CD4-positive, alpha-beta T cell treated with Interferon gamma for 1 hour (primary cell): ENCODE data around the gene POU6F2.
"Not testable (repeated sequence)": the region's sequence is repeated elsewhere in the genome, so short reads cannot be mapped to it uniquely, and the experiment has no call there.

Experiments
- DNase-seq: peaks from one replicate; pipeline ENCODE4 v3.0.0-alpha.2; 2020

Gene POU6F2, protein sequence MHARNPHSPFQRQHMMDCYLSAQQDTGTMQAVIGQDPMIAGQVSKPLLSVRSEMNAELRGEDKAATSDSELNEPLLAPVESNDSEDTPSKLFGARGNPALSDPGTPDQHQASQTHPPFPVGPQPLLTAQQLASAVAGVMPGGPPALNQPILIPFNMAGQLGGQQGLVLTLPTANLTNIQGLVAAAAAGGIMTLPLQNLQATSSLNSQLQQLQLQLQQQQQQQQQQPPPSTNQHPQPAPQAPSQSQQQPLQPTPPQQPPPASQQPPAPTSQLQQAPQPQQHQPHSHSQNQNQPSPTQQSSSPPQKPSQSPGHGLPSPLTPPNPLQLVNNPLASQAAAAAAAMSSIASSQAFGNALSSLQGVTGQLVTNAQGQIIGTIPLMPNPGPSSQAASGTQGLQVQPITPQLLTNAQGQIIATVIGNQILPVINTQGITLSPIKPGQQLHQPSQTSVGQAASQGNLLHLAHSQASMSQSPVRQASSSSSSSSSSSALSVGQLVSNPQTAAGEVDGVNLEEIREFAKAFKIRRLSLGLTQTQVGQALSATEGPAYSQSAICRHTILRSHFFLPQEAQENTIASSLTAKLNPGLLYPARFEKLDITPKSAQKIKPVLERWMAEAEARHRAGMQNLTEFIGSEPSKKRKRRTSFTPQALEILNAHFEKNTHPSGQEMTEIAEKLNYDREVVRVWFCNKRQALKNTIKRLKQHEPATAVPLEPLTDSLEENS

DNA sequence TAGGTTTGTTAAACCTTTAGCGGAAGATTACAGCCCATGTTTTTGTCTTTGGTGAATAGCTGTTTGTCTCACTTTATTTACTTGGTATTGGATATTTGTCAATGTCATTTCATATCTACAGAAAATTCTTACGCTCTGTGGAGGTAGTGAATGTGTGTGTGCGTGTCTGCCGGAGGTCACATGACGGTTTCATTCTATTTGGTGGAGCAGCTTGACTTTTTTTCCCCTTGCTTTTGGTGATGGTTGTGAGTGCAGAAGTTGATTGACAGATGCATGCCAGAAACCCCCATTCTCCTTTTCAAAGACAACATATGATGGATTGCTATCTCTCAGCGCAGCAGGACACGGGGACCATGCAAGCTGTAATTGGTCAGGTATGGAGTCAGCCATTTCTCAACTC is at the start of gene POU6F2:
Gene POU6F2, plus strand, starts transcription at position 225 of the 400 bp plus-strand sequence. Its CDS starts 45 bp downstream, at position 270.
- DNase-seq, result no peak

DNA sequence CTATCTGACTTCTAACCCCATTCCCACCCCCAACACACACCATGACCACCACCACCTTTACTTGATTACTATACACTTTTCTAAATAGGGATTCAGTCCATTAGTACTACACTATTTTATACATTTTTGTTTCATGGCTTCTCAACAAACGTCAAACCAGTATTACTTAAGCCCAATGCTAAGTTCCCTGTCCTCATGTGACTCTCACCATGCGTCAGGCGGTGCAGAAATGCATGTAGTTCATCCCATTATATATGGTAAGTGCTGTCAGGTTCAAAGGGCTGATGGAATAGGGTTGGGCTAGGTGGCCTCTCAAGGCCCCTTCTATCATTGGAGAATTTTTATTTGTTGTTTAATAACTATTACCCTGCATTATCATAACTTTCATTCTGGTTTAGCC is 49.2 kb upstream of the POU6F2 start:
- no peak for DNase-seq

DNA sequence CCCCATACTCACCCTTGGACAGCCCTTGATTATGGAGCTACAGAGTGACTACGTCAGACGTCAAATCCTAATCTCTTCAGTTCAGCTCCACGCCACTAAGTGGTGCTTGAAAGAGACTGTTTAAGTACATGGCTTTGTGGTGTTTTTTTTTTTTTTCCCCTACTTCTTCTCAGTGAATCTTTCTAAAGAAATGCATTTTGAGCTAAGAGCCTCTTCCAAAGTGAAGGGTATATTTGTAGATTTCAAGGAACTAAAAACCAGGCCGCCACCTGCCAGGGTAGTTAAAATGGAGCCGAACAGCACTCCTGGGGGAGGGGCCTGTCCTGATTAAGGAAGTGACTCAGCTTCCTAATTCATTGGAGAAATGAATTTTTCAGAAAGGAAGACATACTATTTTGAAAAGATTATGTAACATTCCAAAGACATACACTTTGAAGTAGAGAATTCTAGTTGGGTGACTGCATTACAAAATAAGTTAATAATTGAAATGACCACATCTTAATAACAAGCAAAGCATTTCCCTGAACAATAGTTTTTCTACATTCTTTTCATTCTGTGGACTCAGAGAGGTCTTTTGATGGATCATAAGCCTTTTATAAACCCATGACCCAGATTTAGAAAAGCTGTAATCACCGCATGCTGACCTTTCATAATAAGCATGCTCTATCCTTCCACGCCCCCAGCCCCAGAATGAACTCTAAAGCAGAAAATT is 48.1 kb upstream of the POU6F2 start:
- no peak for DNase-seq

DNA sequence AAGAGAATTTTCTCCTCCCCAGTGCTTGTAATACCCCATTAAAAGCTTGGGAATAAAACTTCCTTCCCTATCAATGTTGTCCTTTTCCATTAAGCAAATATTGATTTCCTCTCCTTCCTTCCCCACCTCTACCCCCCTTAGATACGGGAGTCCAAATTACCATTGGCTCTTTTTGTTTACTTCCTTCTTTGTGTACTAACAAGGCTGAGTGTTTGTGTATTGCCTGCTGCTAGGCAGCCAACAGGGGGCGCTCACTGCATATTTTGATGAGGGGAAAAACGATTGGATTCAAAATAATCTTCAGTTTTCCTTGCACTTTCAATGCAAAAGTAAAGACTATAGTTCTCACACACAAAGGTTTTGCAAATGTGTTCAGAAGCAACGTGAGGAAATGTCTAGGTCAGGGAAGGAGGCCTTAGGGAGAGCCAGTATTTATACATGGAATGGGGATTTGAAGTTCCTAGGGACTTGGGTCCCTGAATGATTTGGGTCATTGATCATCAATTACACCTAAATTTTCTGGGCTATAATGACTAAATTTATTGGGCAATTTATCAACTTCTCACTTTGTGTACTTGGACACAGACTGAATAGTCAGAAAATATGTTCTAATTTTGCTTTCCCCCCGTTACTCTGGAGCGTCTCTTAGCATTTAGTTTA is 45.1 kb upstream of the POU6F2 start:
- peak; percentile 30 for DNase-seq

DNA sequence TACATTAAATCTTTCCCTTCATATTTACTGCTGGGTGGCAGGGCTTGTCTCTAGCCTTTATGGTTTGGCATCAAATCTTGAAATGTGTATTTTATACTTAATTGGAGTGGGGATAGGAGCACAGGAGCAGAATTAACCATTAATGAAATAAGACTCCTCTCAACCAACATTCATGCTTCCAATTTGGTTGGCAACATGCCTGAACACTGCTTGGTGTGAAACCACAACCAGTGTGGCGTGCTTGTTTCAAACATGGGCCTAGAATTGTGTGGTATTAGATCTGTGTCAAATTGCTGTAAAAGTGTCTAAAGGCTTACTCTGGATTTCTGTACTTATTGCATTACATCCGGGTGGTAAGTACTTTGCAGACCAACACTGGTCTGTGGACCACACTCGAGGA is 43.7 kb upstream of the POU6F2 start:
- no peak for DNase-seq

DNA sequence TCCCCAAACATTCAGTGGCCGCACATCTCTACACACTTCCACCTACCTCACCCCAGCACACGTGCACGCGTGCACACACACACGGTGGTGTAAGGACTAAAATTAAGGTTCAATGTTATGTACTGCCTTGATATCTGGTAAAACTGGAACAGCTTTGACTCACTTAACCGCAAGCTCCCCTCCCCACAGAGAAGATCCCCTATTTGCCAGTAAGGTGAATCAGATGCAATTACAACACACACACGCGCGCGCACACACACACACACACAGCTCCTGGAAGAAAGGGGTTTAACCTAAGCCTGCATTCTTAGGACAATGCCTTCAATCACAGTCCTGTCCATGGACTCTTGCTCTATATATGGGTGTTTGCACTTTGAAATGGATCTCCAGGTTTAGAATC is 43.2 kb upstream of the POU6F2 start:
- no peak for DNase-seq

DNA sequence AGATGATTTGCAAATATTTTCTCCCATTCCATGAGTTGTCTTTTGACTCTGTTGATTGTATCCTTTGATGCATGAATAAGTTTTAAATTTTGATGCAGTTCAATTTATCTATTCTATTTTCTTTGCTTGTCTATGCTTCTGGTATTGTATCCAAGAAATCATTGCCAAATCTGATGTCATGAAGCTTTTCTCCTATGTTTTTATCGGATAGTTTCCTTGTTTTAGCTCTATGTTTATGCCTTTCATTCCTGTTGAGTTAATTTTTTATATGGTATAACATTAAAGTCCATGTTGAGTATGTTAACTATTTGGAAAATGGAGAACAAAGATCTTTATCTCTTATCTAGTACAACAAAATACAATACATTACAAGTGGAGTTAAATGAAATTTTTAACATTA is 41.1 kb upstream of the POU6F2 start:
- DNase-seq, result no peak

DNA sequence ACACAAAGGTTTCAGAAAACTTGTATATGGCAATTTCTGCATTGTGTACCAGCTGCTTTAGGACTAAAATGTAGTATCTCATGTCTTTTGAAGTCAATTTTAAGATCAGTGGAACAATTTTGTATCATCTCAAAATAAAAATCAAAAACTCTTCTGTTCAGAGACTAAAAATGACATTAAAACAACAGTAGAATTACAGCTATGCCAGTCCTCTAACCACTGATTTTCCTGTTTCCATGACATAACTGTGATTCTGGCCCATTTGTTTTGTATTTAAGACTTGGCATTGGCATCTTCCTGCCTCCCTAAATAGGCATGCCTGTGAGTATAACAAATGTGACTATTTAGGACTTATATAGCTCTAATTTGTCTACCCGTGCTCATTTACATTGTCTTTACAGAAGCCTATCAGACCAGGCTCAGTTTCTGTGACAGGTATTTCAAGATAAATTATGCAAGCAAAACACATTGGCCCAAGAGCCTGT is 39.7 kb upstream of the POU6F2 start:
- no peak for DNase-seq

DNA sequence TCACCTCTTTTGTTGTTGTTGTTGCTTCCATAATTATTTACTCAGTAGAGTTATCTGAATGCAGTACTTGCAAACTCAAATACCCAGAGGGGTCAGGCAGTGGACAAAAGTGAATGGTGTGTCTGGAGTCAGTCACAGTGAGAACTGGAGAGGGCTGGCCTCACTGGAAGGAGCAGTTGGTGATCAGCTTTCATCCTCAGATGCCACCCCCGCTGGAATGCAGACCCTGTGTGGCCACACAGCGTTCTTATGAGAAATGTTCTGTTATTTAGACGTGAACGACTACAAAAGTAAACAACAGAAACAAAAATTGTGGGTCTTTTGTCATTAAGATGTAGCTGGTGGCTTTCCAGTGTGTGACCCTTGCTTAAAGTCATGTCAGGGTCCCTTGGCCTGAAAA is 39.1 kb upstream of the POU6F2 start:
- no peak for DNase-seq

DNA sequence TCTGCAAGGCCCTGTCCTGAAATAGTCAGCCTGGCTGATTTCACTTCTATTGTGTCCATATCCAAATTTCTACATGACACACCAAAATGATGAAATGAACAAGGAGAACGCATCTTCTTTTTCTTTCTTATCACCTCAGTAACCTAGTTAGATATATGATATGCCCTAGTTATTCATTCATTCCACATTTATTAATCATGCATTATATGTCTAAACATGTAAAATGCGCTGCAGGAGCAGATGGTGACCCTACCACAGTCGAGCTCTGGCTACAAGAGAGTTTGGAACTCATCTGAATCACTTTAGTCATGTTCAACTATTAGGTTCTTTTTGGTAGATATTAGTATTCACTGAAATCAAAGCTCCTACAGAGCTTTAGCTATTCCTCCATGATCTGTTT is 36.9 kb upstream of the POU6F2 start:
- no peak for DNase-seq

DNA sequence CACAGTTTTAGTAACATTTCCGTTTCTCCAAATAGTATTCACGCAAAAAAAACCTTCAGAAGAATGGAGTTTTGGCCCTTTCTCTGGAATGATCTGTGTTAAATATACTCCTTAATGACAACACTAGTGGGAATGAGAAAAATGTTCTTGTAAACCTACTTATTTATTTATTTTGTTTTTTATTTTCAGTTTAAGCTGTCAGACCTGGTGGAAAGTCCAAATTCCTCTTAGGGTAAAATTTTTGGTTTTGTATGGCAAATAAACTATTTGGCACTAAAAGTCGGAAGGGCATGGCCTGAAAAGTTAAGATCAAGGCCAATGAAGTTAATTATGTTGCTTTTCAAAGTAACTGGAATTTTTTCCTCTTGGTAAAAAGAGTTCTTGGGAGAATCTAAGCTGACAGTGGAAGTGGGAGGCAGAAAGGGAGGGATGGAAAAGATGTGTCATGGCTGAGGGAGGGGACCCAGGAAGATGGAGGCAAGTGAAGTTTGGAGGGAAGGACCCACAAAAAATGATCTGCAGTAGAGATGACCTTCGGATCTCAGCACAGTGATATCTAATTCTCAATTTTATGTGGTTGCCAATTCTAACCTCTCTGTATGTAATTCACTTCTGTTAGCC is 35.2 kb upstream of the POU6F2 start:
- no peak for DNase-seq

DNA sequence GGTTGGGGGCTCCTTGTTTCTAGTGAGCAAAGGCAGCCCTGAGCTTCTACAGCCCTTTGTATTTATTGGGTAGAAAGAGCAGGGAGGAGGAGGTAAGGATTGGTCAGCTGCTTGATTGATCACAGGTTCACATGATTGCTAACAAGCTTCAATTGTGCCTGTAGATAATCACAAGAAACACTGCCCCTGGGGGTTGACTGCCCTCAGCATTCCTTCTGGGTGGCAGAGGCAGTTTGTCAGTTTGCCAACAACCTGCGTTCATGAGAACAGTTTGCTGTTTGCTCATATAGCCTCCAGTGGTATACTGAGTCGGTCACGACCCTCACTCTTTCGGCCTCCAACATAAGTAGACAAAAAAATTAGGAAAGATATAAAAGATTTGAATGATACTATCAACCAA is 30.2 kb upstream of the POU6F2 start:
- not testable (repeated sequence) for DNase-seq

DNA sequence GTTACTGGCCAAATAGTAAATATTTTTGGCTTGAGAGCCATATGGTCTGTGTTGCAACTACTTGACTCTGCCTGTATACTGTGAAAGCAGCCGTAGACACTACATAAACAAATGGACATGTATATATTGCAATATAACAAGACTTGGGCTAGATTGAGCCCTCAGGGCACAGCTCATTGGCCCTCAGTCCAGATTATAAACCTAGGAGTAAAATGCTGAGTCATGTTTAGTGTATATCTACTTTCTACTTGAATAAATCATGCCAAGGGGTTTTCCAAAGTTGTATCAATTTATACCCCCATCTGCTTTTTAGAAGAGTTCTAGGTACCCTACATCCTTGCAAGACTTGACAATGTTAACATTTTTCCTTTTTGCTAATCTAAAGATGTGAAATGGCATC is 27.4 kb upstream of the POU6F2 start:
- no peak for DNase-seq

DNA sequence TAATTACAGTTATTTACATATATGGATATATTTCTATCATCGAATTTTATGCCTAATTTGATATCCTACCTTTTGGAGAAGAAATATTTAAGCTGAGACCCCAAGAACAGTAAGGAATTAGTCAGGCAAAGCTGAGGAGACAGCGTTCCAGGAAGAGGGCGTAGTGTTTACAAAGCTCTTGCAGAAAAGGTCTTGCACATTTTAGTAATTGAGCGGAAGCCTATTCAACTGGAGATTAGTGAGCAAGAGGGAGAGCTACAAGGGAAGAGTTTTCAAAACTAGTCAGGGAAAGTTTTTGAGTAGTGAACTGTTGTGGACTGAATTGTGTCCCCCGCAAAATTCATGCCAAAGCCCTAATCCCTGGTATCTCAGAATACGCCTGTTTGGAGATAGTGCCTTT is 26.5 kb upstream of the POU6F2 start:
- no peak for DNase-seq

DNA sequence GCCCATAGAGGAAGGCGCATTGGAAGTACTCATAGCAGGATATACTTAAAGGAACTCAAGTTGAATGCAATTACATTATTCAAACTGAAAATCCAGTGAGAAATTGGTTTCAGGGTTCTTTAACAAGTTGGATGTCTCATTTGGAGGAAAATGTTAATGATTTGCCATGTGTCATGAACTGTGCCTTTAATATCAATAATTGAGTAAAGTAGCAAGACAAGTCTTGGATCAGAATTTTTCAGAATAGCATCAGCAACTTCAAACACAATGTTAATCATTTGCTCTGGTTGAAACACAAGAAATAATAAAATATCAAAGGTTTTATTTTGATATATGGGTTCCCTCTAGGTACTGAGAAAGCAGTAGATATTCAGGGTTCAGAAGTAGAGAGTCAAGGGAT is 24.5 kb upstream of the POU6F2 start:
- no peak for DNase-seq

DNA sequence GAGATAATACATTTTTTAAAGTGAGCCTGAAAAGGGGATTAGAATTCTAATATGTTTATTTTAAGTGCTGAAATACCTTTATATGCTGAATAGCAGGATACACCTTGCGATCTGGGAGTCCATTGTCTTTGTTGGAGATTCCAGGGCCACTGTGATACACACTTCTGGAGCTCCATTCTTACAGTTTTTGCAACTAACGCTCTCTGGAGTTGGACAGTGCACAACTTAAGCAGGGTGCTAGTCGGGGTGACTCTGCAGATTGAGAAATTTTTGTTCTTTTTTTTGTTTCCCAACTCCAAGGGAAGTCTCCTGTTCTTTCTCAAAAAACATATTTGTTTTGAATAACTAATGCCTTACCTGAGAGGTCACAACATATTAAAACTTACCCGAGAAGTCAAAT is 23.7 kb upstream of the POU6F2 start:
- DNase-seq, result no peak

DNA sequence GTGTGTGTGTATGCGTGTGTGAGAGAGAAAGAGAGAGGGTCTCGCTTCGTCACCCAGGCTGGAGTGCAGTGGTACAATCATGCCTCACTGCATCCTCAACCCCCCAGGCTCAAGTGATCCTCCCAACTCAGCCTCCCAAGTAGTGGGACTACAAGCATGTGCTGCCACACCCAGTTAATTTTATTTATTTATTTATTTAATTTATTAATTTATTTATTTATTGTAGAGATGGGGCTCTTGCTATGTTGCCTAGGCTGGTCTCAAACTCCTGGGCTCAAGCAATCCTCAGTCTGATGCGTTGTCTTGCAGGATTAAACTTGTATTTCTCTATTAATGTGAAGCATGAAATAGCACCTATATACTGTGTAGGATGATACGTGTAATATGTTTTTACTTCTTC is 21.8 kb upstream of the POU6F2 start:
- no peak for DNase-seq

DNA sequence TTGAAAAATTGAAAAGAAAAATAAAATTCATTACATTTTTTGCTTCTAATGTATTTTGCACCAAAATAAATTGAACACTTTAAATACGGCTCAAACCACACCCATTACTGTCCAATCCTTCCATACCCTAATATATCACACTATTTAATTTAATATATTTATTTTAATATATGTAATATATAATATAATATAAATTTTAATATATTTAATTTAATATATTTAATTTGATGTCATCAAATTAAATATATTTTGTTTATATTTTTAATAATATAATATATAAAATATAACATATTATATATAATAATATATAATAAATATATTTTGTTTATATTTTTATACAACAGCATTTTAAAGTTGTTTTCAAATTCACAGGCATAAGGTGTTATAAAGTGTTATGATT is 15.7 kb upstream of the POU6F2 start:
- no peak for DNase-seq

DNA sequence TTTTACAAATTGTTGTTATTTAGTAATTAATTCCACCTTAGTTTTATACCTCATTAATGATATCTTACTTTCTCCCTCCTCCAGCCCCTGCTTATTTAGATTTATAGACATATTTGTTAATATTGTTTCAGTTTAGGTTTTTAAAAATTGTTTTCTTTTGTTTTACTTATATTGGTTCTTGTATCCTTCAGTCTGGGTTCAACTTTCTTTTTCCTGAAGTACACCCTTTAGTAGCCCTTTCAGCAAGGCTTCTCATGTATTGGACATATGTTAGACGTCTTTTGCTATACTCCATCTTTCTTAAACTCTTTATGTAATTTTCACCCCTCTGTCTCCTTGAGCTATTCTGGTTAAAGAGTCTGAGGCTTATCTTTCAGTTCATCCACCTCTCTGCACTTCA is 12.8 kb upstream of the POU6F2 start:
- no peak for DNase-seq

DNA sequence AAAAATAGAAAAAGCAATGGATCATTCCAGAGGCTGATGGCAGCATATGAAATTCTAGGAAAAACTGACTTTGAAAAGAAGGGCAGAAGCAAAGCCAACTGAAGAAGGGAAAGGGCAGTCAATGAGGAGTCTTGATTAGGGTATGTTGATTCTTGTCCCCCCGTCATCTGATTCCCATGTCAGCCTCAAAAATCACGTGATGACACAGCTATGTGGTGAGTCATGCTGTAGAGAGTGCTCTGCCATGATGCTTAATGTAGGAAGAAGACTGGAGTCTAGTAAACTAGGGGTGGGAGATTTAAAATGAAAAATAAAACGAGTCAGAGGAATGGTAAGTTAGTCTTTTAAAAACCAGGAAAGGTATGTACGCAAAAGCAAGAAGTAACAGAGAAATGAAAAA is 3.9 kb upstream of the POU6F2 start:
- DNase-seq, result no peak

DNA sequence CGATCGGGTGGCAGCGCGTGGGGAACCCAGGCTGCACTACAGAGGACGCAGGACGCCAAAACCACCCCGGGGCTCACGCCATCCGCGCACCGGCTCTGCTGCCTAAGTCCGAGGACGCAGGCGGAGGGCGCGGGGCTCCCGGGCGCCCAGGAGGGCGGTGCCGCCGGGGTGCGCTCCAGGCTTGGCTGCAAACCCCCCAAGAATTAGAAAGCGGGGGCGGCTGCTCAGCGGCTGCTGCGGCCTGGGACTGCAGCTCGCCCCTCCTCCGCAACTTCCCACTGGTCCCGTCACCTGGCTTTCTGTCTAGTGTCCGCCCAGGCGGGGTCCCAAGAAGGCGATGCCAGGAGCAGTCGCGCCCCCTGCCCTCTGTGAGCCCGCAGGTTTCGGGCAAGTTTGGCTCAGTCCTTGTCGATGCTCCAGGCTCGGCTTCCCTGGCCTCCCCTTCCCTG is 1.7 kb upstream of the POU6F2 start:
- DNase-seq, result no peak

DNA sequence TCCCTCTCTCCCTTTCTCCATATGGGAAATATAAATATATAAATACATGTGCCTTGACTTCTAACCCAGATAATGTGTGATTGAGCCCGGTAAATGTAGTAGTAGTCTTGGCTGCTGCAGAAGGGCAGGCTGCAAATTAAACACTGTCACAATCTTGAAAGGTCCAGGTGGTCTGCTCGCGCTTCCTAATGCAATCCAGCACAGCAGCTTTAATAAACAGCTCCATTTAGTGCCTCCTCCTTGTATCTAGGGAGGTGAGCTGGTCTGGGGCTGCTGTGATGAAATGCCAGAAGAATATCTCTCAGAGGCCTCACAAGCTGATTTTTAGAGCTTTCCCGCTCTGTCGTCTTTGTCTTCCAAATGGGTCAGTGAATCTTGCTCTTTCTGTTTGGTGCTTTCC is 782 bp downstream of the POU6F2 start:
- DNase-seq, result no peak

DNA sequence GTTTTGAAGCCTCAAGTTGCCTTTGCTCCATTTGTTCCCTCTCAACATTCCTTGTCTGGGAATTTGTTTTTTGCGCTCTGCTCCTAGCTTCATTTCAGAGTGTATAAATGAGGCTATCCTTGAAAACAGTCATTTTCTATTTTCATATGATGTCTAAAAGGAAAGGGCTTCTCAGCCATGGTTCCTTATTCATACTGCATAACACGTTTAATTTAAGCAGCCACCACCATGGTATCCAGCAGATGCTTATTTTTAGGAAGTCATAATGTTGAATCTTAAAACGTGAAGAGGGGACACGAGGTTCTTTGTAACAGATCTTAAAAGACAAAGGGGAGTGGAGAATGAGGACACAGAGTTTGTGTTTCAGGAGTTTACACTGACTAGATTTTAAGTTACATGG is 14.5 kb downstream of the POU6F2 start:
- no peak for DNase-seq
